SH-SY5Y (cell line): ENCODE results near the gene ATXN7.

Experiments used
- GATA2 ChIP-seq: IDR thresholded peaks from 2 replicates; pipeline ENCODE4 v1.6.1; 2011; ENCODE audit warnings: mild to moderate bottlenecking, low read depth, low read length
- GATA3 ChIP-seq: IDR thresholded peaks from 2 replicates; pipeline ENCODE4 v1.6.1; 2011; ENCODE audit warnings: low read depth, mild to moderate bottlenecking, low read length, moderate library complexity

DNA sequence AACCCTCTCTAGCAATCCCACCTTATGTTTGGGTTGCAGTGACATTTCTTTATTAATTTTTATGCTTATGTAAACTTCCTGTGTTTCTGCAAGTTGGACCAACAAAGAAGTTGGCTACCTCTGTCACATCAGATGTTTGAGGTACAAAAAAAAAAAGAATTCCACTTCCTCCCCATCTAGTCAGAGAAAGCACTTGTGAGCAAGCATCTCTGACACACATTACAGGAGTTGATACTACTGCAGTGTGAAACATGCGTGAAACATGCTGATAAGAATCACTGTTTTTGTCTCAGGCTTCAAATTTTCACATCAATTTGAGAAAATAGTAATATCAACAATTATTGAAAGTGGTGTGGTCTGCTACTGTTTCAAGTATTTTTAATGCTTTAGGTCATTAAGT is 47.2 kb downstream of the ATXN7 start:
- TF ChIP-seq GATA2 (no peak), GATA3 (no peak)
